ENCODE results near the gene VIPAS39.

DNA sequence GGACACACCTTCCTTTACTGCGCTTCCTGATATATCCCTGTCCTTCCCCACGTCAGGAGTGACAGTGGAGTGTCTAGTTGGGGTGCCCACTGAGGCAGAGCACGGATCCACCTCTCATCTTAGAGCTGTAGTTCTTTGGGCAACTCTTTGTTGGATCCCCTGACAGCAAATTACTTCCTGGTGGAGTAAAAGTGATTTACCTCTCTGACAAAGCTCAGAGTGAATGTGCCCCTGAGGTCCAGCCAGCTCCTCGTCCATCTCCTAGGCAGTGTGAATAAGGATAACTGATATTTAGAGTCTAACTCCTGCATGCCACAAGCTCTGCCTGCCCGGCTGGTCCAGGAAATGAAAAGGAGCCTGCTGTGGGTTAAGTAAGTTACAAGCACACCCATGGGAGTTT lies 16.5 kb upstream of the VIPAS39 start:
- TF ChIP-seq, protein P1, sequence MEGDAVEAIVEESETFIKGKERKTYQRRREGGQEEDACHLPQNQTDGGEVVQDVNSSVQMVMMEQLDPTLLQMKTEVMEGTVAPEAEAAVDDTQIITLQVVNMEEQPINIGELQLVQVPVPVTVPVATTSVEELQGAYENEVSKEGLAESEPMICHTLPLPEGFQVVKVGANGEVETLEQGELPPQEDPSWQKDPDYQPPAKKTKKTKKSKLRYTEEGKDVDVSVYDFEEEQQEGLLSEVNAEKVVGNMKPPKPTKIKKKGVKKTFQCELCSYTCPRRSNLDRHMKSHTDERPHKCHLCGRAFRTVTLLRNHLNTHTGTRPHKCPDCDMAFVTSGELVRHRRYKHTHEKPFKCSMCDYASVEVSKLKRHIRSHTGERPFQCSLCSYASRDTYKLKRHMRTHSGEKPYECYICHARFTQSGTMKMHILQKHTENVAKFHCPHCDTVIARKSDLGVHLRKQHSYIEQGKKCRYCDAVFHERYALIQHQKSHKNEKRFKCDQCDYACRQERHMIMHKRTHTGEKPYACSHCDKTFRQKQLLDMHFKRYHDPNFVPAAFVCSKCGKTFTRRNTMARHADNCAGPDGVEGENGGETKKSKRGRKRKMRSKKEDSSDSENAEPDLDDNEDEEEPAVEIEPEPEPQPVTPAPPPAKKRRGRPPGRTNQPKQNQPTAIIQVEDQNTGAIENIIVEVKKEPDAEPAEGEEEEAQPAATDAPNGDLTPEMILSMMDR (IDR thresholded peaks at IDR 0.05; ENCODE audit: insufficient read depth, low read length, poor library complexity, severe bottlenecking): no peak
- no peak for TF ChIP-seq EZH2phosphoT487 (conservative IDR thresholded peaks at IDR 0.05; ENCODE audit: low read length)

Data from SU-DHL-6 (cell line).